Type B pancreatic cell (in vitro differentiated cells): ENCODE data around the gene MPHOSPH8. TPM values are rescaled to one million over a fixed set of nuclear protein-coding genes. Genes with fewer than 3 reads are reported as not detected.
A peak's percentile ranks its signal among the peaks of the same experiment; 100 is the strongest.
"Not testable (repeated sequence)": the region's sequence is repeated elsewhere in the genome, so short reads cannot be mapped to it uniquely, and the experiment has no call there.

Source experiments
- DNase-seq: peaks from one replicate; pipeline ENCODE4 v3.0.0; 2021; ENCODE audit warnings: mixed read lengths; ENCODE audit not compliant: unreplicated experiment; ENCODE audit errors: extremely low spot score
- H3K27ac Mint-ChIP-seq: 2 replicates; pipeline ENCODE4 v1.8.0; 2021; ENCODE audit warnings: mild to moderate bottlenecking, mixed read lengths
- H3K27me3 Mint-ChIP-seq: 2 replicates; pipeline ENCODE4 v1.8.0; 2021; ENCODE audit warnings: mixed read lengths
- H3K36me3 Mint-ChIP-seq: 2 replicates; pipeline ENCODE4 v1.8.0; 2021; ENCODE audit warnings: mixed read lengths
- H3K4me1 Mint-ChIP-seq: one replicate; pipeline ENCODE4 v1.8.0; 2021; ENCODE audit warnings: mixed read lengths; ENCODE audit not compliant: unreplicated experiment
- H3K4me3 Mint-ChIP-seq: 2 replicates; pipeline ENCODE4 v1.8.0; 2021; ENCODE audit warnings: mild to moderate bottlenecking, mixed read lengths
- H3K9me3 Mint-ChIP-seq: 2 replicates; pipeline ENCODE4 v1.8.0; 2021; ENCODE audit warnings: mixed read lengths
- CTCF ChIP-seq: fragments of 200-600 bp; sonication (generic); conservative IDR thresholded peaks from 2 replicates; pipeline ENCODE4 v1.5.0; 2021; ENCODE audit warnings: antibody characterized with exemption, mild to moderate bottlenecking
- total RNA-seq: library from RNA; stranded (reverse); gene quantifications from 2 replicates; pipeline ENCODE4 v1.2.1, GENCODE V29; 2021; ENCODE audit warnings: low replicate concordance

MPHOSPH8 gene
- total RNA-seq, 1 donor from 2014 or later = 30.5 TPM

GRCh38 chr13:19685034-19685433 is 51.6 kb downstream of the MPHOSPH8 start:
- H3K4me1 Mint-ChIP-seq = peaks cover 11% of the 10 kb centered on the region
- peak overlapping the region; percentile 80 for H3K27ac Mint-ChIP-seq
- no peak for DNase-seq
- no peak overlapping the region for H3K4me3 Mint-ChIP-seq
- no peak for TF ChIP-seq CTCF
- H3K9me3 Mint-ChIP-seq = no peaks in the 10 kb centered on the region
- peaks cover under 1% of the 10 kb centered on the region for H3K36me3 Mint-ChIP-seq
- no peaks in the 10 kb centered on the region for H3K27me3 Mint-ChIP-seq

- Mint-ChIP-seq H3K27me3 (no peaks in the 10 kb centered on the region), H3K36me3 (peaks cover 4% of the 10 kb centered on the region), H3K4me1 (peaks cover 11% of the 10 kb centered on the region), H3K27ac (peak overlapping the region; percentile 80), H3K4me3 (no peak overlapping the region), H3K9me3 (no peaks in the 10 kb centered on the region)
- DNase-seq = no peak
- no peak for TF ChIP-seq CTCF
These were observed 52.0 kb downstream of the MPHOSPH8 start for GRCh38 chr13:19685437-19685836.

- DNase-seq, H3K27ac Mint-ChIP-seq, H3K9me3 Mint-ChIP-seq, H3K4me3 Mint-ChIP-seq, H3K27me3 Mint-ChIP-seq: not testable (repeated sequence)
- Mint-ChIP-seq H3K36me3 (peaks cover 29% of the 10 kb centered on the region), H3K4me1 (peaks cover 13% of the 10 kb centered on the region)
These were observed 58.0 kb downstream of the MPHOSPH8 start for GRCh38 chr13:19691447-19691846.

GRCh38 chr13:19695428-19695827 is 62.0 kb downstream of the MPHOSPH8 start:
- peaks cover 25% of the 10 kb centered on the region for H3K36me3 Mint-ChIP-seq
- no peak overlapping the region for H3K27ac Mint-ChIP-seq
- H3K4me1 Mint-ChIP-seq = peaks cover 13% of the 10 kb centered on the region
- no peak for DNase-seq
- H3K27me3 Mint-ChIP-seq = no peaks in the 10 kb centered on the region
- peaks cover 7% of the 10 kb centered on the region for H3K9me3 Mint-ChIP-seq
- no peak overlapping the region for H3K4me3 Mint-ChIP-seq
- no peak for TF ChIP-seq CTCF

GRCh38 chr13:19695829-19696228 is 62.4 kb downstream of the MPHOSPH8 start:
- no peak for TF ChIP-seq CTCF
- Mint-ChIP-seq H3K4me1 (peaks cover 13% of the 10 kb centered on the region), H3K27me3 (no peaks in the 10 kb centered on the region), H3K4me3 (no peak overlapping the region), H3K36me3 (peaks cover 21% of the 10 kb centered on the region), H3K9me3 (peaks cover 7% of the 10 kb centered on the region), H3K27ac (no peak overlapping the region)
- no peak for DNase-seq

GRCh38 chr13:19700963-19701362 is 67.5 kb downstream of the MPHOSPH8 start:
- not testable (repeated sequence) for H3K36me3 Mint-ChIP-seq, H3K27me3 Mint-ChIP-seq, H3K4me1 Mint-ChIP-seq, H3K9me3 Mint-ChIP-seq, DNase-seq, H3K4me3 Mint-ChIP-seq, H3K27ac Mint-ChIP-seq

GRCh38 chr13:19701619-19702018 is 68.2 kb downstream of the MPHOSPH8 start:
- DNase-seq, H3K36me3 Mint-ChIP-seq, H3K9me3 Mint-ChIP-seq, H3K27me3 Mint-ChIP-seq, H3K4me3 Mint-ChIP-seq, H3K4me1 Mint-ChIP-seq, H3K27ac Mint-ChIP-seq: not testable (repeated sequence)

GRCh38 chr13:19704256-19704655 is 70.8 kb downstream of the MPHOSPH8 start:
- not testable (repeated sequence) for H3K27ac Mint-ChIP-seq, H3K4me1 Mint-ChIP-seq, H3K27me3 Mint-ChIP-seq, H3K36me3 Mint-ChIP-seq, H3K9me3 Mint-ChIP-seq, H3K4me3 Mint-ChIP-seq, DNase-seq

GRCh38 chr13:19709039-19709438 is 75.6 kb downstream of the MPHOSPH8 start:
- not testable (repeated sequence) for H3K4me3 Mint-ChIP-seq, H3K27me3 Mint-ChIP-seq, DNase-seq, H3K27ac Mint-ChIP-seq, H3K9me3 Mint-ChIP-seq, H3K4me1 Mint-ChIP-seq
- peaks cover 11% of the 10 kb centered on the region for H3K36me3 Mint-ChIP-seq

- not testable (repeated sequence) for DNase-seq, H3K9me3 Mint-ChIP-seq, H3K4me3 Mint-ChIP-seq, H3K27ac Mint-ChIP-seq, H3K27me3 Mint-ChIP-seq, H3K4me1 Mint-ChIP-seq
- peaks cover 13% of the 10 kb centered on the region for H3K36me3 Mint-ChIP-seq
These were observed 76.3 kb downstream of the MPHOSPH8 start for GRCh38 chr13:19709782-19710181.
